Left renal cortex interstitium (tissue), 4 donors: ENCODE results near the gene CSTF2. TPM values are rescaled to one million over a fixed set of nuclear protein-coding genes. Genes with fewer than 3 reads are reported as not detected.
A peak's percentile ranks its signal among the peaks of the same experiment; 100 is the strongest.
"Not testable (repeated sequence)": the region's sequence is repeated elsewhere in the genome, so short reads cannot be mapped to it uniquely, and the experiment has no call there.

Experiments
- DNase-seq, 4 donors: peaks; one replicate each; pipeline ENCODE4 v3.0.0-alpha.2; 2013; ENCODE audit warnings: low read depth in 4 of 4, low spot score in 2 of 4, missing footprints in 1 of 4
- polyA plus RNA-seq, 4 donors: library from polyadenylated mRNA; unstranded; fragments of 120-200 nt; gene quantifications; one replicate each; pipeline ENCODE4 v1.2.1, GENCODE V29; 2013; ENCODE audit not compliant: insufficient read length in 4 of 4

CSTF2 gene
- 10 to 100 TPM; 21.5 to 23.5 (median 22.9) TPM for polyA plus RNA-seq

GRCh38 chrX:100819837-100820666 lies at the start of gene CSTF2:
CSTF2 (plus strand) TSS chrX:100820391; CDS start chrX:100820417, 26 bp downstream.
- DNase-seq = peak; percentile 52 to 77 (median 60)

- DNase-seq = not testable (repeated sequence)
Observed at GRCh38 chrX:100796371-100796770, 23.8 kb upstream of the CSTF2 start.

- no peak for DNase-seq
Observed at GRCh38 chrX:100797359-100797758, 22.8 kb upstream of the CSTF2 start.

- DNase-seq = no peak
Observed at GRCh38 chrX:100798484-100799214, 21.5 kb upstream of the CSTF2 start.

GRCh38 chrX:100802843-100803242 lies 17.3 kb upstream of the CSTF2 start:
- DNase-seq = no peak

GRCh38 chrX:100804780-100805179 lies 15.4 kb upstream of the CSTF2 start:
- no peak for DNase-seq

- DNase-seq = not testable (repeated sequence)
Observed at GRCh38 chrX:100808265-100808664, 11.9 kb upstream of the CSTF2 start.

GRCh38 chrX:100812216-100813158 lies 7.7 kb upstream of the CSTF2 start:
- no peak for DNase-seq

- DNase-seq = no peak
Observed at GRCh38 chrX:100817340-100817739, 2.9 kb upstream of the CSTF2 start.

GRCh38 chrX:100819534-100819836 lies 706 bp upstream of the CSTF2 start:
- no peak for DNase-seq

GRCh38 chrX:100829730-100830129 lies 9.5 kb downstream of the CSTF2 start:
- no peak for DNase-seq

- no peak for DNase-seq
Observed at GRCh38 chrX:100830143-100830542, 10.0 kb downstream of the CSTF2 start.

GRCh38 chrX:100830547-100830946 lies 10.4 kb downstream of the CSTF2 start:
- DNase-seq = no peak

GRCh38 chrX:100831219-100831946 lies 11.2 kb downstream of the CSTF2 start:
- DNase-seq = no peak

GRCh38 chrX:100850317-100850716 lies 30.1 kb downstream of the CSTF2 start:
- no peak for DNase-seq

GRCh38 chrX:100852810-100853209 lies 32.6 kb downstream of the CSTF2 start:
- DNase-seq = no peak

GRCh38 chrX:100863326-100863864 lies 43.2 kb downstream of the CSTF2 start:
- peak in 2 of 4 donors; percentile 10 to 15 for DNase-seq

- DNase-seq = no peak
Observed at GRCh38 chrX:100864657-100865391, 44.6 kb downstream of the CSTF2 start.

- DNase-seq = no peak
Observed at GRCh38 chrX:100868273-100868672, 48.1 kb downstream of the CSTF2 start.
